GM12878 (cell line): ENCODE results near the gene CD164L2. TPM values are rescaled to one million over a fixed set of nuclear protein-coding genes. Genes with fewer than 3 reads are reported as not detected.

Source experiments
- ATF2 ChIP-seq: IDR thresholded peaks from 2 replicates; pipeline ENCODE4 v1.6.1; 2012; ENCODE audit warnings: low read length, inconsistent platforms
- BCL3 ChIP-seq: IDR thresholded peaks from 2 replicates; pipeline ENCODE4 v1.6.1; 2011; ENCODE audit warnings: borderline replicate concordance, low read depth, mild to moderate bottlenecking, moderate library complexity, low read length; ENCODE audit not compliant: insufficient read depth, poor library complexity, severe bottlenecking
- BRCA1 ChIP-seq: IDR thresholded peaks from 2 replicates; pipeline ENCODE4 v1.6.1; 2011; ENCODE audit warnings: low read depth, low read length, improper control_type of control experiment
- CBFB ChIP-seq: IDR thresholded peaks from 2 replicates; pipeline ENCODE4 v1.6.1; 2016; ENCODE audit warnings: antibody characterized with exemption, low read depth
- ELK1 ChIP-seq: IDR thresholded peaks from 2 replicates; pipeline ENCODE4 v1.6.1; 2012; ENCODE audit warnings: low read depth, low read length, improper control_type of control experiment
- NFYA ChIP-seq: IDR thresholded peaks from 2 replicates; pipeline ENCODE4 v1.6.1; 2011; ENCODE audit warnings: low read depth, mild to moderate bottlenecking, low read length, improper control_type of control experiment, borderline replicate concordance
- TBL1XR1 ChIP-seq: IDR thresholded peaks from 2 replicates; pipeline ENCODE4 v1.6.1; 2012; ENCODE audit warnings: low read depth, low read length, improper control_type of control experiment
- ZNF217 ChIP-seq: fragments of 450-650 bp; IDR thresholded peaks from 2 replicates; pipeline ENCODE4 v1.6.1; 2017; ENCODE audit warnings: antibody characterized with exemption, mild to moderate bottlenecking
- polyA plus RNA-seq, 11 experiments: library from polyadenylated mRNA; depleted of rRNA in 4 of 11; unstranded in 6 of 11; stranded (reverse) in 5 of 11; fragments of >200 nt; fragmentation: Nextera tagmentation in 4 of 11; fragmentation: Illumina TruSeq in 1 of 11; extraction: Ambion mirVana in 4 of 11; extraction: Trizol in 1 of 11; gene quantifications; 1 replicate in 1 of 11; 2 replicates in 10 of 11; pipeline versions ENCODE4 v1.2.1 to v1.2.3, GENCODE V29; 2011 to 2016; ENCODE audit warnings: inconsistent platforms in 2 of 11, missing spikeins in 2 of 11, low read depth in 1 of 11
- total RNA-seq, 4 experiments: library from RNA; depleted of rRNA in 3 of 4; stranded (reverse); fragments of >200 nt in 3 of 4; fragmentation: Illumina TruSeq in 1 of 4; extraction: Trizol in 1 of 4; gene quantifications; 2 replicates each; pipeline versions ENCODE4 v1.2.1 to v1.2.3, GENCODE V29; 2013 to 2021
- TF ChIP-seq, protein P1 (sequence below): fragments of 450-650 bp; IDR thresholded peaks from 2 replicates; pipeline ENCODE4 v1.6.1; 2017; ENCODE audit warnings: antibody characterized with exemption, mild to moderate bottlenecking, moderate library complexity
- TF ChIP-seq, protein P2 (sequence below): fragments of 150-350 bp; IDR thresholded peaks from 2 replicates; pipeline ENCODE4 v1.6.1; 2014; ENCODE audit warnings: mild to moderate bottlenecking, low read depth, low read length

The CD164L2 gene
- total and polyA plus RNA-seq, 10 of the 15 experiments (the other 5 are each of a cell fraction or from before 2014, with no cell fraction given), result not detected

DNA sequence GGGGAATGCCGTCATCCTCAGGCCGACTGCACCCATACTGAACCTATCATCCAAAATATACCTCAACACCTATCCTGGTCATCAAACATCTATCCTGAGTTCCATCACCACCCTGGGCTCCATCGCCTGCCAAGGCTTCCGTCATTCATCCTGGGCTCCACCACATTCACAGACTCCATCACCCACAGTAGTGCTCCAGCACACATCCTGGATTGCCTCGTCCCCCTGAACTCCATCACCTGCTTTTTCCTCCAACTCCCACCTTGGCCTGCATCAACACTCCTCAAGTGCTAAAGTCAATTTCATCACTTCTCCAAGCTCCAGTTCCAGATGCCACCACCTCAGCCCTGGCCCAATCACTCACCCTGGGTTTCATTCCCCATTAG is 24.2 kb downstream of the CD164L2 start (continued):
- no peak for TF ChIP-seq NFYA
- TF ChIP-seq, protein P1, sequence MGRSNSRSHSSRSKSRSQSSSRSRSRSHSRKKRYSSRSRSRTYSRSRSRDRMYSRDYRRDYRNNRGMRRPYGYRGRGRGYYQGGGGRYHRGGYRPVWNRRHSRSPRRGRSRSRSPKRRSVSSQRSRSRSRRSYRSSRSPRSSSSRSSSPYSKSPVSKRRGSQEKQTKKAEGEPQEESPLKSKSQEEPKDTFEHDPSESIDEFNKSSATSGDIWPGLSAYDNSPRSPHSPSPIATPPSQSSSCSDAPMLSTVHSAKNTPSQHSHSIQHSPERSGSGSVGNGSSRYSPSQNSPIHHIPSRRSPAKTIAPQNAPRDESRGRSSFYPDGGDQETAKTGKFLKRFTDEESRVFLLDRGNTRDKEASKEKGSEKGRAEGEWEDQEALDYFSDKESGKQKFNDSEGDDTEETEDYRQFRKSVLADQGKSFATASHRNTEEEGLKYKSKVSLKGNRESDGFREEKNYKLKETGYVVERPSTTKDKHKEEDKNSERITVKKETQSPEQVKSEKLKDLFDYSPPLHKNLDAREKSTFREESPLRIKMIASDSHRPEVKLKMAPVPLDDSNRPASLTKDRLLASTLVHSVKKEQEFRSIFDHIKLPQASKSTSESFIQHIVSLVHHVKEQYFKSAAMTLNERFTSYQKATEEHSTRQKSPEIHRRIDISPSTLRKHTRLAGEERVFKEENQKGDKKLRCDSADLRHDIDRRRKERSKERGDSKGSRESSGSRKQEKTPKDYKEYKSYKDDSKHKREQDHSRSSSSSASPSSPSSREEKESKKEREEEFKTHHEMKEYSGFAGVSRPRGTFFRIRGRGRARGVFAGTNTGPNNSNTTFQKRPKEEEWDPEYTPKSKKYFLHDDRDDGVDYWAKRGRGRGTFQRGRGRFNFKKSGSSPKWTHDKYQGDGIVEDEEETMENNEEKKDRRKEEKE, result no peak
- no peak for TF ChIP-seq ZNF217
- TF ChIP-seq BCL3, result no peak
- TF ChIP-seq ATF2, result no peak
- TF ChIP-seq ELK1, result no peak
- TF ChIP-seq, protein P2, sequence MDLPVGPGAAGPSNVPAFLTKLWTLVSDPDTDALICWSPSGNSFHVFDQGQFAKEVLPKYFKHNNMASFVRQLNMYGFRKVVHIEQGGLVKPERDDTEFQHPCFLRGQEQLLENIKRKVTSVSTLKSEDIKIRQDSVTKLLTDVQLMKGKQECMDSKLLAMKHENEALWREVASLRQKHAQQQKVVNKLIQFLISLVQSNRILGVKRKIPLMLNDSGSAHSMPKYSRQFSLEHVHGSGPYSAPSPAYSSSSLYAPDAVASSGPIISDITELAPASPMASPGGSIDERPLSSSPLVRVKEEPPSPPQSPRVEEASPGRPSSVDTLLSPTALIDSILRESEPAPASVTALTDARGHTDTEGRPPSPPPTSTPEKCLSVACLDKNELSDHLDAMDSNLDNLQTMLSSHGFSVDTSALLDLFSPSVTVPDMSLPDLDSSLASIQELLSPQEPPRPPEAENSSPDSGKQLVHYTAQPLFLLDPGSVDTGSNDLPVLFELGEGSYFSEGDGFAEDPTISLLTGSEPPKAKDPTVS, result no peak
- no peak for TF ChIP-seq TBL1XR1
- no peak for TF ChIP-seq CBFB
- TF ChIP-seq BRCA1, result no peak
